Hypothalamus (tissue), 51 donors: ENCODE results near the gene SSH2.

Experiments
- DNase-seq, 51 donors: peaks; one replicate each; lab custom pipeline; 2025; lab: John Stamatoyannopoulos, UW

SSH2 gene

DNA sequence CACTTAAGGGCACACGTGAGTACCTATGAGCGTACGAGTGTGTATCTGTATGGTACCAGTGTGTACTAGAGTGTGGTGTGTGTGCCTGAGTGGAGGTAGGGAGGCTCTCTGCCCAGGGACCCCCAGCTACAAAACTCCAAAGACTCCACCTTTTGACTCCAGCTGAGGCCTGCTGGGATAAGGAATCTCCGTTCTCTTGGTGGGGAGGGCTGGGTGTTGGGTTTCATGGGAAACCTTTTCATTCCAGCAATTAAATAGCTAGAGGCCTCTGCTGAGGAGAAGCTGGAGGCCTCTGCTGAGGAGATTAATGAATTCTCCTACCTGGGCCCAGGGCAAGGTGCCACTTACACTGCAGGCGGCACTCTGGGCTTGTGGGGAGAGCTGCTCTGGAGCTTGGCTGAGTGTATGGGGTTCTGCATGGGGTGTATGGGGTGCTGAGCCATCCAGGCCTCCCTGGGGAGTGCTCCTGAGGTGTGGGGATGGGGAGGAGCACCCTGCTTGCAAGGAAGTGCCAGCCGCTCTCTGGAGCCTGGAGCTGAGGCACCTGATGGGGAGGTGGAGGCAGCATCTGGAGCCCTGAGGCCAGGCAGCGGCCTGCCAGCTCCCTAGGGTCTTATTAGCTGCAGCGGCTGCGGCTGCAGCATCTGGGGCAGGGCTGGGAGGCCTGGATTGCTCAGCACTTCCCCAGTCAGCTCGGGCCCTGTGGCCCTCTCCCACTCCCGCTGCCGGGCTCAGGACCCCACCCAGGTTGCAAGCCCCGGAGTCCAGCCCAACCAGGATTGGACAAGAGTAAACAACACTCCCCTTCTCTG lies 332.5 kb downstream of the SSH2 start:
- no peak for DNase-seq

DNA sequence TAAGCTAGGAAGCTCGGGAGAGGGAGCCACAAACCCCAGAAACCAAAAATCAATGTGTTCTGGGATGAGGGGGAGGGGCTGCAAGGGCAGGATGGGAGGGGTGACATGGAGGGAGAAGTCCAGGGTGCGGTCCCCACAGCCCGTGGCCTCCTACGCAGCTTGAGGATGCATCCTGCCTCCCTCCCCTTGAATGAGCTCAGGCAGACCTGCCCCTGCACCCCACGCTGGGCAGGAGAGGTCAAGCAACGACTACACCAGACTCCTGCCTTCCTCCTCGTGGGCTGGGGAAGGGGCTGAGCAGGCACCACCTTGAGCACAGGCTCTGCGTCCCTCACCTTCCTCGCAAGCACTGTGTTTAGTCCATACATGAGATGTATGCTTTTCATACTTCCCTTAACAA lies 333.2 kb downstream of the SSH2 start:
- no peak for DNase-seq

DNA sequence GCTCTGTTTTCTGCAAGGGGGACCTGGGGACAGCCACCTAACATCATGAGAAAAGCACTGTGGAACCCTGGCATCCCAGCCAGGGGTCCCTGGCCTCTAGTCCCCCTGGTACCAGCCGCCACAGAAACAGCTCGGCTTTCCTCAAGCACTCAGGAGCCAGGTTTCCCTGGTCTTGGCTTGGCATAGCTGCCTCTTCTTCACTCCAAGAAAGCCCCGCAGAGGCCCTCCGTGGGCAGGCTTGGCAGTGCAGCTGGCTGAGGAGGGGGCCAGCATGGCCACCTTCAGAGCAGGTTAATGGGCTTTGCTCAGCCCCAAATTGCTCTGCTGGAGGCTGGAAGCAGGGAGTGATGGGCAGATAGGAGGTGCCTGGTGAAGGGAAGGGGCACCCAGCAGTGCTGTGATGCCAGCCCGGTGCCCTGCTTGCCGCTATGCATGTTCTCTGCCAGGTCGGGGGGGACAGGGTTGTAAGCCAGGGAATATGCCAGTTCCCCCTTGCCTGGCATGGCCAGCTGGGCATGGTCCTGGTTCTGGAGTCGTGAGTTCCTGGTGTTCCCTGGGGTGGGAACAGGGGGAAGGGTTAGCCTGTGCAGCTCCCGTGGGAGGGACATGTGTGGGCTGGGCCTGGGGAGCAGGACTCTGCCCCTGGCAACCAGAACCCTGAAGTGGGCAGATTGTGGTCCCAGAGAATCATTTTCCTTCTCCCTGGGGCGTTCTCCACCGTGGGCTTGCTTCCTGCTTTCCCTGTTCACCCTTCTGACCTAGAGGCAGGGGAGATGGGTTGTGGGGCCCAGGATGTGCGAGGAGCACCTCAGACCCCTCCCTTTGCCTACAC lies 333.9 kb downstream of the SSH2 start:
- DNase-seq: no peak

DNA sequence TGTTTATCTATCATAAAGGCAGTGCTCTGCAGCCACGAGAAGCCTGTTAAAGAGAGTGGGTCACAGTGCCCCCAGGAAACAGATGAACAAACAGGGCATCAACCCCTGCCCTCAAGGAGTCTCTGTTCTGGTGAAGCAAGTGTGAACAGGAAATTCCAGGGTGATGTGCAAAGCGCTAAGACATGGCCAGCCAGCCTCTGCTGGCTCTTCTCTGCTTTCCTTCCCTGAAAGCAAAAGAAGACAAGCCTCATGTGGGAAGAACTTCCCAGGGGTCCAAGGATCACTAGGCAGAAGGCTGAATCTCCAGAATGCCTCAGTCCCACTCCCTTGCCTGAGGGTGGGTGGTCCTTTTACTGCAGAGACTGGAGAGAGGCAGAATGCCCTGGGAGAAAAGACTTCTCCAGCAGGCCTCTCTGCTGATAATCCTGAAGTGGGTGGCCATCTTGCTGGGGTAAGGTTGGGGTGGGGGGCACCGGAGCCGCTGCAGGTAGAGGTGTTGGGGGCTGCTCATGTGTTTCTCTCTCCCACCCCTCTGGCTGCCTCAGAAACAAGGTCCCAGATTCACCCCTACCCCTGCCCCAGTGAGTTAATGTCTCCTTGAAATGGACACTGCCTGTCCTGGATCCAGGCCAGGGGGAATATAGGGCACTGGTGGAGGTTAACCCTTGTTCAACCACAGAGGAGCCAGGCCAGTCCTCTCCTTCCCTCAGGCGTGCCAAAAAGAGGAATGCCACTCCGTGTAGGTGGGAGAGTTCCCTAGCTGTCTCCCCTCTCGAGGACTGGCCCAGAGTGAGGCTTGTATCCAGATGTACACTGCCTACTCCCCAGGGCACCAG lies 334.7 kb downstream of the SSH2 start:
- DNase-seq: no peak

DNA sequence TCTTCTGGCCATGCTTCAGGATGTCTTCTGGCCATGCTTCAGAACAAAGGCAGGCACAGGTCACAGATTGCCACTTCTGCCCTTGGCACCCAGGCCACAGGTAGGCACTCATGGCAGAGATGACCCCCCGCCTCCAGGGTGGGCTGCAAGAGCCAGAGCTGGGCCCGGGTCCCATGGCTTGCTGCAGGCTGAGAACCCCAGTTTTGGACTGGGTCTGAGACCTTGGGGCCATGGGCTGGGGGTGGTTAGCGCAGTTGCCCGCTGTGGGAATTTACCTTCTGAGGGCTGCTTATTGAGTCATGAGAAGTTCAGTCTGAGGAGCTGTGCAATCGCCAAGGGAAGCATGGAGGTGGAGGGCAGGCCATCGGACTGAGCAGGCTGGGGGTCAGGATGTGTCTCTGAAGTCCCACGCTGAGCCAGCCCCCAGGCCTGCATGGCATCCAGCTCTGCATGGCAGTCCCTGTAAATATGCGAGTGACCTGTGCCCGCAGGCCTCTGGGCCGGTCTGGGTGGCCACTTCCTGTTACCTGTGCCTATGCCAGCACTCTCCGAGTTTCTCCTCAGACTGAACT lies 335.4 kb downstream of the SSH2 start:
- no peak for DNase-seq

DNA sequence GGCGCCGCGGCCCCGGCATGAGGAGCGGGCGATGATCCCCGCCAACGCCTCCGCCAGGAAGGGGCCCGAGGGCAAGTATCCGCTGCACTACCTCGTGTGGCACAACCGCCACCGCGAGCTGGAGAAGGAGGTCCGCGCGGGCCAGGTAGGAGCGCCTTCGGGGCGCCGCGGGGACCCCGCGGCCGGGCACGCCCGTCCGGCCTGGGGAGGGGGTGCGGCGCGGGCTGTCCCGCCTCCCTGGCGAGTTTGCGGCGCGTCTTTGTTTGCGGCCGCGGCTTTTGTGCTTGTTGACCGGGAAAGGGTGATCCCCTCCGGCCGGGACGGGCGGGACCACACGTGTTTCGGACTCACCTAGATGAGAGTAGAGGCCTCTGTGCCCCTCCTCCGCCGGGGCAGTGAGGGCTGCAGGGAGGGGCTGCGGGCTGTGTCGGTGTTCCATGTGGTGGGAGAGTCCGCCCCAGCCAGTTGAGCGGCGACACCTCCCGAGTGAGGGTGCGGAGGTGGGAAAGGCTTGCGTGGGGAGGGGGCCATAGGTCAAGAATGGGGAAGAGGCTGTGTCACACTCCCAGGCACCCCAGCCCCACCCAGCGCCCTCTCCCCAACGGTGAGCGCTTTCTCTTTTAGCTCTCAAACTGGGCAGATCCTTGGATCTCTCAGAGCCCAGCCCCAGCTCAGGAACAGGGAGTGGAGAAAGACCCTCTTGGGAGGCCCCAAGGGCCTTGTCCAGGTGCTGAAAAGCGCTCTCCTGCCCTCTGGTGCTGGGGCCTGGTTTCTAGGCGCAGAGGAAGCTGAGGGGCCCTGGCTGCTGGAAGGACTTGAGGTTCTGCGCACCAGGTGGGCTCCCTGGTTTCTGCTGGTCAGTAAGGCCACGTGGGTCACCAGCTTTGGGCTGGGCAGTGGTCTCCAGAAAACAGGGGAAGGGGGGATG lies 336.2 kb downstream of the SSH2 start:
- DNase-seq: peak in 4 of 51 donors; percentile 19 to 42 (median 32)

DNA sequence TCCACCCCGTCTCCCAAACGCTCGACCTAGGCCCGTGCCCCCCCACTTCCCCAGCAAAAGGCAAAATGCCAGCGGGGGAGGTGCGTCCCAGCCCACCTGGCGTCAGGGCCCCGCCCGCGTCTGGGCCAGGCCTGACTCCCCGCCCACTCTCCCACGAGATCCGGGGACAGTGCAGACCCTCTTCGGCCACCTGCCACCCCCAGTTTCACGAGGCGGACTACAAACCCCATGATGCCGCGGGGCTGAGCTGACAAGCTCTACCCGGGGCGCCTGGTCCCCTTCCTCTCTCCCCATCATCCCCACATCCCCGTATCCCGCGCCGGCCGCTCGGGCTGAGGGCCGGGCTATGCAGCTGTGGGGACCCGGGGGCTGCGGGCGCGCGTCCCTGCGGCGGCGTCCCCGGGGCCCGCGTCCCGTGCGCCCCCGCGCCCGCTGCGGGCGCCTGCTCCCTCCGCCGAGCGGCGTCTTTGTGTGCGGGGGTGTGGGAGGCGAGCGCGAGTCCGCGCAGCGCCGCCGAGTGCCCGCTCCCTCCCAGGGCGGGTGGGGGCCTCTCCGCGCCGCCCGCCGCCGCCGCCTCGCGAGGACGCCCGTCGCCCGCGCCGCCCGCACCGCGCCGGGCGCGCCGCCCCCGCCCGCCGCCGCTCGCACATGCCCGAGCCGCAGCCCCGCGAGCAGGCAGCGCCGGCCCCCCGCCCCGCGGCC lies 337.0 kb downstream of the SSH2 start, which contains the start of gene ANKRD13B:
TSS of gene ANKRD13B (plus strand) at position 283 of the 702 bp plus-strand sequence. CDS start 490 bp downstream, outside the sequence.
- DNase-seq: peak in 44 of 51 donors; percentile 27 to 84 (median 61)

DNA sequence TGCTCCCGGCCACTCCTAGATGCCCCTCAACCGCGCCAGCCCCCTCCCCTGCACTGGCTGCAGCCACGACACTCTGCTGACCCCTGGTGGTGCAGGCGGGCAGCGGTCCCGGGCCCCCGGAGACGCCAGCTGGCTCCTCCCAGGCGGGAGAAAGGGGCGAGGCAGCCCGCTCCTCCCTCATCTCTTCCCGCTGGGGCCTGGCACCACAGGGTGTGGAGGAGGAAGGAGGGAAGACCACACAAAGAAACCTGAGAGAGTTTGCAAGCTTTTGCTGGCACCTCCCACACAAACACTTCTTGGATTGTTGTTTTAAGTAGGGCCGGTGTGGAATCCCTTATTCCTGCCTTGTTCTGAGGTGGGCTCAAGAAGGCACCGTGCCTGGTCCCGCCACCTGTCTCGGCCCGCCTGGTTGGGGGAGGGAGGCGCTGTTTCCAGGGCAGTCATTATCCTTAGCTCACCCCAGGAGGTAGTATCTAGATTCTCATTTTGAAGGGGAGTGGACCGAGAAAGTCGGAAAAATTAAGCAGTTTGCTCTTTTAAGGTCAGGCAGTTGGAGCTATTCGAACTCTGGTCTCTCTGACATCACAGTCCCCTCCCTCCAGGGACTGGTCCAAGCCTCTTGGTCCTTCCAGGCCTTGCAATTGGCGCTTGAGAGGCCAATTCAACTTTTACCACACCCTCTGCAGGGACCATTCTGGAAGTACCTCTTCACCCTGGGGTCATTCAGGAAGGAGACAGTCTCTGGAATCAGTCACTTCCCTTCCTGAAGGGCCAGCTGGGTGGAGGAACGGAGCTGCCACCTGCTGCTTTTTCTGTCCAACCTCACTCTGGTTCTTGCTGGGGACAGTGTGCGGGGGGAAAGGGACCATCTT lies 338.1 kb downstream of the SSH2 start:
- peak in 49 of 51 donors; percentile 51 to 94 (median 83) for DNase-seq

DNA sequence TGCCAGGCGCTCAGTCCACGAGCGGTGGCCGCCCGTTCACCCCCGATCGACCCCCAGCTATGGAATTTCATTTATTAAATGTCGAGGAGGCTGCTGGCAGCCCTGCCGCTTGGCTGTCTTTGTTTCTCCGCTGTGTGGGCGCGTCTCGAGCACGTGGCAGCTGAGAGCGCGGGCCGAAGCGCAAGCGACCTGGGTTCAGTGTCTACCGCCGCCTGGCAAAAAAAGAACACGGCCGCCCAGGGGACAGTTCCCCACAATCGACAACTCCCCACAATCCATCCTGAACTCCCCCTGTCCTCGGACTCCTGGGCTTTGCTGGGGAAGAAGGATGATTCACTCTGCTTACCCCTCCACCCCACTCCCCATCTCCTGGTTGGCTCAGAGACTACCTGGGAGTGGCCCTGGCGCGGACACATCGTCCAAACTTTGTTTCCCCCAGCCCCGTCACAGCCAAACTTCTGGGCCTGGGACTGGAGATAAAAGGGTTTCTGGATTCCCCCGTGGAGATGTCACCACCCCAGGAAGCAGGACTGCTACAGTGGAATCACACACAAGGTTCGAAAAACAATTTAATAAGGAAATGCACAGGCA lies 338.8 kb downstream of the SSH2 start:
- peak in 13 of 51 donors; percentile 28 to 83 (median 54) for DNase-seq

DNA sequence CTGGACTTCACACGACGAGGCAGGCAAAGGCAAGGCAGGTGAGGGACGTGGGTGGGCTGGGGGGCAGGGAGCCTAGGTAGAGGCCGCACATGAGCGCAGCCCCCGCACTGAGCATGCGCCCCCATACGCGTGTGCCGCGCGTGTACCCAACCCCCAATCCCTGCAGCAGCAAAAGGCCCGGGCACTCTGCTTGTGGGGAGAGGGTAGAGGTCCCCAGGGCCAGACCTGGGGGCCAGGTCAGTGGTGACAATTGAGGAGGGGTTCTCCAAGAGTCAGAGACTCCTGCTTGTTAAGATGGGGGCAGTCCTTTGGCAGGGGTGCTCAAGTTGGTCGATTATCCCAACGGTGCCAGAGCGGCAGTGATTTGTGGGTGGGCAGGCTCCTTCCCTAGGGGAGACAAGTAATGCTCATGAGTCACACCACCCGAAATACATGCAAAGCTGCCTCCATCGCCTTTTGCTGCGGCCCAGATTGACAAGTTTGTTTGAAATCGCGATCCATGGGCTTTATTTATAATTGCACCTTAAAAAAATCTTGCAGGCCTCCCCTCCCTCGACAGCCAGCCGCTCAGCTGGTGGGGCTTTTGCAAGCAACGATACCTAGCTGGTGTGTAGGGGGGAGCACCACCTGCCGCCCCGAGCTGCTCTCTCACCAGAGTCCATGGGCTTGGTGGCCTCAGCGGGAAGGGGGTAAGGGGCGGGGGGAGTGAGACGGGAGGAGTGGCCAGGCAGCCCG lies 339.4 kb downstream of the SSH2 start:
- DNase-seq: peak in 5 of 51 donors; percentile 27 to 89 (median 46)

DNA sequence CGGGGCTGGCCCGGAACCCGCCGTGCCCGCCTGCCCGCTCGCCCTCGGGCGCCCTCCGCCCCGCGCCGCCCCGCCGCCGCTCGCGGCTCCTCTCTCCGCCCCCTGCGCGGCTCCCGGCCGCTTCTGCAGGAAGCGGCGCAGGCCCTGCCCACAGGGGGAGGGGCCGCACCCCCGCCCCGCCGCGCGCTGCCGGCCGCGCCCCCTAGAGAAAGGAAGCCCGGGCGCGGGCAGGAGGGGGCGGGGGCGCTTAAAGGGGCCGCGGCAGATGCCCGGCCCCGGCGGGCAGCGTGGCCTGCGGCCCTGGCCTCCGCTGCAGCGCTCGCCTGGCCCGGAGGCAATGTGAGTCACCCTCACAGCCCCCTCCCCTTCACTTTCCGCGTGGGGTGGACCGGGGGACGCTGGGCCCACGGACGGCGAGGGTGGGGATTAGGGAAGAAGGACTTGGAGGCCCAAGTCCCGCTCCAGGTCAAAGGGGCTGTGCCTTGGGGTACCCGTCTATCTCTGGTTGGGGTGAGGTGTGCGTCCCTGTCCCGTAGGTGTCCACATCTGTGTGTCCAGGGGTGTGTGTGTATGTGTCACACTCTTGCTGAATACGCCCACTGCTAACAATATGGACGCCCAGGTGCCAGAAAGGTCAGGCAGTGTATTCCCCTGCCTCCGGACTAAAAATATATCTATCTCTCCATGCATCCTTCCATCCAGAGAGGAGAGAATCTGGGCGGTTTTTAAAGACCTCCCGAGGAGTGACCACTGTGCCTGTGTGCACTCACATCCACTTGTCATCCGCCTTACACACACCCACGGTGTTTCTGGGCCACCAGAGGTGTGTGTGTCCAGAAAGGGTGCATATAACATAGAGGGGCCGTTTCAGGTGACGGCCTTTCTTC lies 340.3 kb downstream of the SSH2 start, which contains the start of gene GIT1:
TSS of gene GIT1 (minus strand) at position 125 of the 887 bp plus-strand sequence. CDS start 270 bp downstream, outside the sequence.
- DNase-seq: peak in 48 of 51 donors; percentile 29 to 92 (median 73)

DNA sequence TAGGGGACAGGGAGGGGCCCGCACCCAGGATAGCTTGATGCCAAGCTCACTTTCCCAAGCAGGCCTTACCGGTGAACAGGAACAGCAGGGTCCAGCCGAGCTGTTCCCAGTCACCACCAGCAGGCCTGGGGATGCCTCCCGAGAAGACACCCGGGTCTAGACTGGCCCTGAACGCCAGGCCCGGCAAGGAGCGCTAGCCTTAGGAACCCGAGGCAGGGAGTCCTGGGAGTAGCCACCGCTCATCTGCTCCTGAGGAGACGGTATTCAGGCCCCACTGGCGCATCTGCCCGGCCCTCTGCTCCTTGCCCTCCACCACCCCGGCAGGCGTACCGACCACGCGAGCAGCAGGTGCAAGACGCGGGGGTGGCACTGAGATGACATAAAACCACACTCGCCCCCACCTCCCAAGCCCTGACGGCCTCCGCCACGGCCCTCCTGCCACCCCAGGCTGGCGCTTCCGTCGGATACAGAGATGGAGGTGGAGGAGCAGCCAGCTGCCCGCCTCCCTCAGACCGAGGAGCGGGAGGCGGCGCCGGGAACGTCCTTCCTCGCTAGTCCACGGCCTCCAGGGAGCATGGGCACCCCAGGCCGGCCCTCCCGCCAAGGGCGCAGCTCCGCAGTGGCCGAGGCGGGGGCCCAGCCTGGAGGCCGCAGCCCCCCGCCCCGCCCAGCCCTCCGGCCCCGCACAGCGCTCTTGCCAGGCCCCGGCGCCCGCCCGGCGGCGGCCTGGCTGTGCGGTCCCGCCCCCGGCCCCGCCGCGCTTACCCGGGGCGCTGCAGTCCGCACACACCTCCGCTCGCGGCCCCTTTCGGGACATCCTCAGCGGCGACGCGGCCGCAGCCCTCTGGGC lies 341.2 kb downstream of the SSH2 start:
- peak in 16 of 51 donors; percentile 29 to 62 (median 39) for DNase-seq

DNA sequence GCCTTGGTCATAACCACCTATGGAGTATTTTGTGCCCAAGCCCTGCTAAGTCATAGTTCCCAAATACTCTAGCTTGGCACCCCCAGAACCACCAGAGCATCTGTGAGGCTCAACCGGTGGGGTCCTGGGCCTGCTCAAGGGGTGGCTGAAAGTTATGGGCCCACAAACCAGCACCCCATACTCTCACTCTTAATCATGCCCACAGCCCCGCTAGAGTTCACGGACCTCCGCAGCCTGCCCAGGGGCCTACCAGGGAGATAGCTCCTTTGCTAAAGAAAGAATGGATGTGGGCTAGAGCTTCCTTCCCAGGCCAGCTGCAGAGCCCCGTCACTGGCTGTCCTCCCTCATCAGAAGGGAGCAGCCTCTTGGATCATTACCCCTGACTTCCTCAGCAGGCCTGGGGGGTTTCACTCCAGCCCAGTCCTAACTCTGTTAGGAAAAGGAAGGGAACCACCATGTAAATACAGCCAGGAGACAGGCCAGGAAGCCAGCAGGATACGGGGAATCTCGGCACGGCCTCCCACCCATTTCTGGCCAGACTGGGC lies 341.9 kb downstream of the SSH2 start:
- peak in 1 of 51 donors; percentile 36 for DNase-seq

DNA sequence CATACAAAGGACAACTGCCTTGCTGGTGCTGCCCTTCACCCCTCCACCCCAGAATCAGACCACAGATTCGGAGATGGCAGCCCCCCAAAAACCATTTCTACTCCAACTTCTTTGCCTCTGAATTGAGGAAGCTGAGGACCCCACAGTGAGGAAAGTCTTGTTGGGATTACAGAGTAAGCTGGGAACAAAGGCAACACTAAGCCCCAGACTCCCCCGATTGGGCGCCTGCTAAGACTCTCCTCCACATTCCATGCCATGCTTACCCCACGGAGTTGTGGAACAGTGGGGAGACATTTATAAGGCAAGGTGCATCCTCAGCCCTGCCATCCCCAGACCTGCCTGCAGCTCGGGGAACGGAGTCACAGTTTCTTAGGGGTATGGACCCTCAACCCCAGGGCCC lies 342.4 kb downstream of the SSH2 start:
- no peak for DNase-seq
